ENCODE measurements around the gene ZNF335.

DNA sequence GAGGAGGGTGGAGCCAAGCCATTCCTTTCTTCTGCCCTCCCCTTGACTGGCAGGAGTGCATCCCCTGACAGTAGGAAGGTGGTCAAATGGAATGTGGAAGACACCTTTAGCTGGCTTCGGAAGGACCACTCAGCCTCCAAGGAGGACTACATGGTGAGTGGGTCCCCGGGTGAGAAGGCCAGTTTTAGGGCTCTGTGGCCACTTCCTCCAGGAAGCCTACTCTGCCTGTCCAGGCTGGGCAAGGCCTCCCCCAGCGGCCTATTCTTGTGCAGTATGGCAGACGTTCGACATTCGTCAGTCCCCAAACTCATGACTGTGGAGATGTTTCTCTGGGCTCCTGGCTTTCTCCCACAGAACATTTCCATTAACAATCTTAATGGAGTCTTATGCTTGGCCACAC lies 28.4 kb downstream of the ZNF335 start:
- TF ChIP-seq NFRKB (IDR thresholded peaks at IDR 0.05) (no peak), FOXK2 (IDR thresholded peaks at IDR 0.05) (no peak), CTBP1 (IDR thresholded peaks at IDR 0.05; ENCODE audit: borderline replicate concordance) (no peak), TARDBP (IDR thresholded peaks at IDR 0.05) (no peak), ELF4 (IDR thresholded peaks at IDR 0.05) (no peak), FOXA1 (IDR thresholded peaks at IDR 0.05) (no peak), SP1 (IDR thresholded peaks at IDR 0.05) (no peak), ZNF384 (IDR thresholded peaks at IDR 0.05) (no peak), ARNT (IDR thresholded peaks at IDR 0.05) (no peak), SUZ12 (IDR thresholded peaks at IDR 0.05) (no peak), BHLHE40 (IDR thresholded peaks at IDR 0.05; ENCODE audit: borderline replicate concordance) (no peak), HDGF (IDR thresholded peaks at IDR 0.05; ENCODE audit: borderline replicate concordance) (no peak), LEF1 (IDR thresholded peaks at IDR 0.05; ENCODE audit: borderline replicate concordance) (no peak)
- TF ChIP-seq, protein P1, sequence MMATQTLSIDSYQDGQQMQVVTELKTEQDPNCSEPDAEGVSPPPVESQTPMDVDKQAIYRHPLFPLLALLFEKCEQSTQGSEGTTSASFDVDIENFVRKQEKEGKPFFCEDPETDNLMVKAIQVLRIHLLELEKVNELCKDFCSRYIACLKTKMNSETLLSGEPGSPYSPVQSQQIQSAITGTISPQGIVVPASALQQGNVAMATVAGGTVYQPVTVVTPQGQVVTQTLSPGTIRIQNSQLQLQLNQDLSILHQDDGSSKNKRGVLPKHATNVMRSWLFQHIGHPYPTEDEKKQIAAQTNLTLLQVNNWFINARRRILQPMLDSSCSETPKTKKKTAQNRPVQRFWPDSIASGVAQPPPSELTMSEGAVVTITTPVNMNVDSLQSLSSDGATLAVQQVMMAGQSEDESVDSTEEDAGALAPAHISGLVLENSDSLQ (IDR thresholded peaks at IDR 0.05) = no peak

All from HEK293T (cell line).